GM21390 (cell line): Measurements from ENCODE around the gene SIPA1L3.

Experiments used
- ATAC-seq: cut with Tn5 transposase; IDR thresholded peaks from one replicate; pipeline ENCODE4 v1.9.1; 2021; ENCODE audit not compliant: unreplicated experiment

SIPA1L3 gene

GRCh38 chr19:38139122-38139521 lies 232.1 kb downstream of the SIPA1L3 start:
- no peak for ATAC-seq

- ATAC-seq, result no peak
Observed at GRCh38 chr19:38141108-38141507, 234.1 kb downstream of the SIPA1L3 start.

DNA sequence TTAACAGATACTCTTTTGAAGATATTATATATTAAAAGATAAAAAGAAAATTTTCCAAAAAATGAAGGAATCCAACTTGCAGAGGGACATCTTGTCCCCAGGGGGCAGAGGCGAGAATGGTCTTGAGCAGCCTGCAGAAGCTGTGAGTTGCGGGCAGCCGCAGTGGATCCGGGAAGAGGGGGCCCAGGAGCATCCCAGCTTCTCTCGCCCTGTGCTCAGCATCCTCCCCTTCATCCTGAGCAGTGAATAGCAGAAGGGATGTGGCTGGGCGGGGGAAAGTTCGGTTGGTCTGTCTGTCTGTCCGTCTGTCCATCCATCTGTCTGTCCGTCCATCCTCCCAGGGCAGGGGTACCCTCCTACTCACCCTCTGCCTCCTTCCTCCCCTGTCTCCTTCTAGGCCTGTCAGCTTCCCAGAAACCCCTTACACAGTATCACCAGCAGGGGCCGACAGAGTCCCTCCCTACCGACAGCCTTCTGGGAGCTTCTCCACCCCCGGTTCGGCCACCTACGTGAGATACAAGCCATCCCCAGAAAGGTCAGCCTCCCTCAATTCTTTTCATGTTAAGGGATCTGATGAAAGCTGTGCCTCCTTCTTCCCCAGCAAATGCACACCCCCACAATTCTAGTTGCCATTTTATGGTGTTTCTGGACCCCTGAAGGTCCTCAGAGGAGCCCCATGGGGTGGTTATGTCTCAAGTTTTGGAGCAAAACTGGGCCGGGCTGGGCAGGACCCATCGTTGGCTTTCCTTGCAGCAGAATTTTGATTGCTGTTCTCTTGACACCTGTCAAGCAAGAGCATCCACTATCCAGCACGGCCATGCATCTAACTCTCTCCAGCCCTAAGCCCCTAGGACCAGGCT lies 235.4 kb downstream of the SIPA1L3 start:
- ATAC-seq, result no peak

DNA sequence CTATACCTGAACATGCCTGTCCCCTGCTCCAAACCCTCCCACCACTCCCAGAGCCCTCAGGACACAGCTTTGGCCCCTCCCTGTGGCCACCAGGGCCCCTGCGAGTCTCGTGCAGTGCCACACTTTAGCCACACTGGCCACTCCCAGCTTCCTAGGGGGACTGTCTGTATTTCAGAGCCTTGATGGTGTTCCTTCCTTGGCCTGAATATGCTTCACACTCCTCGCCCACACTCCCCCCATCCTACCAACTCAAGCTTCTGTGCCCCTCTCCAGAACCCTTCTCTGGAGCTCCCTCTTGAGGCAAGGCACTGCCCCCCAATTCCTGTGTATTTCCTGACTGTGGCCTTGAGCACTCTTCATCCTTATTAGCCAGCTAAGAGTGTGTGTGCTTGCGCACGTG lies 236.8 kb downstream of the SIPA1L3 start:
- ATAC-seq, result no peak

GRCh38 chr19:38144667-38145066 lies 237.7 kb downstream of the SIPA1L3 start:
- no peak for ATAC-seq

DNA sequence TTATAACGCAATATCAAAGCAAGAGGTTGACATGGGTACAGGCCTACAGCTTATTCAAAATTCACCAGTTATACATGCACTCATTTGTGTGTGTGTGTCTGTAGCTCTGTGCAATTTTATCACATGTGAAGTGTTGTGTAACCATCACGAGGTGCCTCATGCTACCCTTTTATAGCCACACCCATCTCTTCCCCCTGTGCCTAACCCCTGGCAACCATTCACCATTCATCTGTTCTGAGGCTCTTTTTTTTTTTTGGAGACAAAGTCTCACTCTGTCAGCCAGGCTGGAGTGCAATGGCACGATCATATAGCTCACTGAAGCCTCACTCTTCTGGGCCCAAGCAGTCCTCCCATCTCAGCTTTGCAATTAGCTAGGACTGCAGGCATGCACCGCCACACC lies 238.6 kb downstream of the SIPA1L3 start:
- ATAC-seq, result no peak

DNA sequence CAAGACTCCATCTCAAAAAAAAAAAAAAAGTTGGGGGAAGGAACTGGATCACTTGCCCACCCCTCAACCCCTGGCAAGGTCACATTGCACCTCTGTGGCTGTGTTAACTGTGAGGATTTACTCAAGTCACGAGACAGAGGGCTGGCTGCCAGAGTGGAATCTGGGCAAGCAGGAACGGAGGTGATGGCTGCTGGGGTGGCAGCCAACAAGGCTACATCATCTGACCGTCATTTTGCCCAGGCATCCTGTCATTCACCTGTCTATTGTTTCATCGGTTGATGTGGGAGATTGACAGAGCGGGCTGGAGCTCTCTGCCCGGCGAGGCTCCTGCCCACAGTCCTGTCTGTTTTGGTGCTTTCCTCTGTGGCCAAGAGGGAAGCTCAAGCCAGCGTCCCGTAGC lies 241.3 kb downstream of the SIPA1L3 start:
- no peak for ATAC-seq

GRCh38 chr19:38149661-38150061 lies 242.7 kb downstream of the SIPA1L3 start:
- ATAC-seq, result no peak

- ATAC-seq, result no peak
Observed at GRCh38 chr19:38151242-38151641, 244.2 kb downstream of the SIPA1L3 start.

GRCh38 chr19:38152461-38153379 lies 245.7 kb downstream of the SIPA1L3 start:
- no peak for ATAC-seq

- no peak for ATAC-seq
Observed at GRCh38 chr19:38155453-38155852, 248.4 kb downstream of the SIPA1L3 start.

DNA sequence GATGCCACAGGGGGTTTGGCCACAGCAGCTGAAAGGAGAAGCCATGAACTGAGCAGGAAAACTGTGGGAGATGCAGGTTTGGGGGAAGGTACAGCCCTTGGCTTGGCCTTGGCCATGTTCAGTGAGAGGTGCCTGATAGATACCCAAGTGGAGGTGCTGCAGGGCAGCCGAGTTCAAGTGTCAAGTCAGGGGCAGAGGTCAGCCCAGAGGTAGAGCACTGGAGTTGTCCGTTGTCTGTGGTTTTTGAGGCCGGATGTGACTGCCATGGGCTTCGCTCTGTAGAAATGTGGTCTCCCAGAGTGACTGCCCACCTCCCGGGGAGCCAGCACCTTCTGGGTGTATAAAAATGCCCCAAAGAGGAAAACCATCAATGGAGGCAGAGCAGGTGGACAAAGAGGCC lies 251.7 kb downstream of the SIPA1L3 start:
- no peak for ATAC-seq

DNA sequence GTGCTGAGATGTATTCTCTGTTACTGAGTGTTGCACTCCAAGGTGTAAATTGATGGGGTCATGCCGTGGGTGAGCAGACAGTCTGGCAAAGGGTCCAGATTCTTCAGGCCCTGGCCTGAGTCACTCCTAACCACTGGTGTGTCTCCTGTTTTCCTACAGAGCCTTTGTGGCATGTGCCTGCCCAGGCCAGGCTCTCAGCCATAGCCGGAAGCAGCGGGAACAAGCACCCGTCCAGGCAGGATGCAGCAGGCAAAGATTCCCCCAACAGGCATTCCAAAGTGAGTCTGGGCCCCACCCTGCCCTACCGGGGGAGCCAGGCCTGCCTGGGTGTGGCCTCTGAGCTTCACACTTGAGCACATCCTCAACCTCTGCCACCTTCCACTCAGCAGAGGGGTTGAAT lies 255.1 kb downstream of the SIPA1L3 start:
- ATAC-seq, result no peak

DNA sequence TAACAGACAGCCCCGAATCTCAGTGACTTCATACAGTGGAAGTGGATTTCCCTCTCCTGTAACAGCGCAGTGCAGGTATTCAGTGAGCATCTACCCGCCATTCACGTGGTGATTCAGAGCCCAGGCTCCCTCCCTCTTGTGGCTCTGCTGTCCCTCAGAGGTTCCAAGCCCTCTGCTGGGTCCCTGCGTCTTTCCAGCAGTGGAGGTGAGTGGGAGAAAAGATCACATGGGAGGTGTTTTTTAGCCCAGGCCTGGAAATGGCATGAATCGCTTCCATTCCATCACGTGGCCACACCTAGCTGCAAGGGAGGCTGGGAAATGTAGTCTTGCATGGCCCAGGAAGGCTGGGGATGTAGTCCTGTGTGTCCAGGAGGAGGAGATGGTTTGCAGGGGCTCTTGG lies 255.6 kb downstream of the SIPA1L3 start:
- ATAC-seq, result no peak

- no peak for ATAC-seq
Observed at GRCh38 chr19:38163419-38164290, 256.6 kb downstream of the SIPA1L3 start.

DNA sequence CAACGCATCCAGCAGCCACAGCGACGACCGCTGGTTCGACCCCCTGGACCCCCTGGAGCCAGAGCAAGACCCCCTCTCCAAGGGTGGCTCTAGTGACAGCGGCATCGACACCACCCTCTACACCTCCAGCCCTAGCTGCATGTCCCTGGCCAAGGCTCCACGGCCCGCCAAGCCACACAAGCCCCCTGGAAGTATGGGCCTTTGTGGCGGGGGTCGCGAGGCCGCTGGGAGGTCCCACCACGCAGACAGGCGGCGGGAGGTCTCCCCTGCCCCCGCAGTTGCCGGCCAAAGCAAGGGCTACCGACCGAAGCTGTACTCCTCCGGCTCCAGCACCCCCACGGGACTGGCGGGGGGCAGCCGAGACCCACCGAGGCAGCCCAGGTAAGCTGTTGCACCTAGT lies 257.5 kb downstream of the SIPA1L3 start:
- ATAC-seq, result no peak

- no peak for ATAC-seq
Observed at GRCh38 chr19:38165335-38165734, 258.3 kb downstream of the SIPA1L3 start.

GRCh38 chr19:38168637-38169036 lies 261.6 kb downstream of the SIPA1L3 start:
- no peak for ATAC-seq

GRCh38 chr19:38170334-38170733 lies 263.3 kb downstream of the SIPA1L3 start:
- ATAC-seq, result no peak

DNA sequence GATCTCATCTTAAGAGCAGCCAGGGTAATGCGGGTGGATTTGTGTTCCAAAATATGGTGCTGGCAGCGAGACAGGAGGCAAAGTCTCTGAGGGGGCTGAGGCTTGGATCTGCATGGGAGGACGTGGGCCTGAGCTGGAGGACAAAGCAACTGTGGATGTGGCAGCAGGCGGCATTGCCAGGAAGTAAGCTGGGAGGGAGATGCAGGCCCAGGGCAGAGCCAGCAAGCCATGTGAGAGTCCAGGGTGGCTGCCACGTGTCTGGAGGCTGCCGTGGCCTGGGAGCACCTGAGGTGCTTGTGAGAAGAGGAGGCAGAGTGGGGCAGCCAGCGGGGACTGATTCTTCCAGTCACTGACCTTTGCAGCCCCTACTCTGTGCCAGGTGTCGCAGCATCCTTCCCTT lies 265.0 kb downstream of the SIPA1L3 start:
- ATAC-seq, result no peak
